Colonic mucosa (tissue), 4 donors: ENCODE results near the gene ARMH1. TPM values are rescaled to one million over a fixed set of nuclear protein-coding genes. Genes with fewer than 3 reads are reported as not detected.

Experiments used
- DNase-seq: peaks from one replicate; pipeline ENCODE4 v3.0.0-alpha.2; 2020
- H3K27ac ChIP-seq: fragments of 200-600 bp; one replicate; pipeline ENCODE4 v1.8.0; 2021
- H3K27me3 ChIP-seq: fragments of 200-600 bp; one replicate; pipeline ENCODE4 v1.8.0; 2021
- H3K36me3 ChIP-seq: fragments of 200-600 bp; one replicate; pipeline ENCODE4 v1.8.0; 2021
- H3K4me1 ChIP-seq: fragments of 200-600 bp; one replicate; pipeline ENCODE4 v1.8.0; 2021; ENCODE audit warnings: mild to moderate bottlenecking
- H3K4me3 ChIP-seq: fragments of 200-600 bp; one replicate; pipeline ENCODE4 v1.8.0; 2021
- H3K9ac ChIP-seq, 2 donors: one replicate each; pipeline ENCODE4 v1.7.0; 2013; ENCODE audit warnings: control low read depth in 2 of 2, low read depth in 2 of 2, low read length in 2 of 2
- H3K9me3 ChIP-seq: fragments of 200-600 bp; one replicate; pipeline ENCODE4 v1.8.0; 2021
- intact Hi-C: fragments of 100-400 bp; cut with DNase I; formaldehyde crosslinking; loops from one replicate; pipeline ENCODE4 v1.14.1; 2022
- total RNA-seq, 2 donors: library from RNA; stranded (reverse); fragmentation: NEBNext Ultra II Directional in 1 of 2; extraction: Animal tissue kit (Norgen Biotek cat#: 25700) in 1 of 2; gene quantifications; one replicate each; pipeline ENCODE4 v1.2.1, GENCODE V29; 2021
- TF ChIP-seq, protein P1 (sequence below): fragments of 200-600 bp; IDR thresholded peaks from one replicate; pipeline ENCODE4 v1.8.0; 2022; ENCODE audit warnings: antibody characterized with exemption, mild to moderate bottlenecking
- donor health status: healthy.
- donor health status: DM: no; HTN: no; CAD: no.
- donor health status: DM: no; HTN: no; CAD: no.

Gene ARMH1
- total RNA-seq, 2 donors from 2014 or later, result 1.3 to 5.1 TPM

DNA sequence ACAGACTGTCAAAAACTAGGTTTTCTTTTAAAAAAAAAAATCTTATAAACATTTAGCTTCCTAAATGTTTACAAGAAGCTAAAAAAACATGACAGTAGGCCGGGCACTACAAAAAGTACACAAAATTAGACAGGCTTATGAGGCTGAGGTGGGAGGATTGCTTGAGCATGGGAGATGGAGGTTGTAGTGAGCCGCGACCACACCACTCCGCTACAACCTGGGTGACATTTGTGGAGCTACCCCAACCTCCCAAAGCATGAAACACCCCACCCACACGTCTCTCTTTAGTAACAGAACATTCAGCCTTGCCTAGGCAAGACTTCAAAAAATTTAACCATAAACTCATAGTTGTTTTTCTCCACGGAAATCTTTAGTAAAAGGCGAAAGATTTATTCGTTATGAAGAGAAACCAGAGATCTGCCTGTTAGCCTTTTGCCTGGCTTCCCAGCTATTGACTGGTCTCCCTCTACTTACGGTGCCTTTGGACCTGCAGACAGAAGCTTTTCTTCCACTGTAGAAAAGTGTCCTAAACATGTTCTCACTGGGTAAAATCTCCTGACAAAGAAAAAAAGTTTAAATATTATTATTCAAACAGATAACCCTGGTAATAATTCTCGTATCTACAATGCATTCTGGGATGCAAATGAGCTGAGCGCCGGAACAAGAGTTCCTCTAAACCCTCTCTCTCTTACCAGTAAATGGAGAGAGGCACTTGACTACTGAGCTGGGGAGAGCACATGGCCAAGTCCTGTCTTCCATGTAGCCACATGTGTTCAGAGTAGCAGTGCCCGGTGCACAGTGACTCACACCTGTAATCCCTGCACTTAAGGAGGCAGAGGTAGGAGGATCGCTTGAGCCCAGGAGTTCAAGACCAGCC lies 47.2 kb downstream of the ARMH1 start:
- H3K27me3 ChIP-seq, result no peaks in the 10 kb centered on the region
- TF ChIP-seq, protein P1, sequence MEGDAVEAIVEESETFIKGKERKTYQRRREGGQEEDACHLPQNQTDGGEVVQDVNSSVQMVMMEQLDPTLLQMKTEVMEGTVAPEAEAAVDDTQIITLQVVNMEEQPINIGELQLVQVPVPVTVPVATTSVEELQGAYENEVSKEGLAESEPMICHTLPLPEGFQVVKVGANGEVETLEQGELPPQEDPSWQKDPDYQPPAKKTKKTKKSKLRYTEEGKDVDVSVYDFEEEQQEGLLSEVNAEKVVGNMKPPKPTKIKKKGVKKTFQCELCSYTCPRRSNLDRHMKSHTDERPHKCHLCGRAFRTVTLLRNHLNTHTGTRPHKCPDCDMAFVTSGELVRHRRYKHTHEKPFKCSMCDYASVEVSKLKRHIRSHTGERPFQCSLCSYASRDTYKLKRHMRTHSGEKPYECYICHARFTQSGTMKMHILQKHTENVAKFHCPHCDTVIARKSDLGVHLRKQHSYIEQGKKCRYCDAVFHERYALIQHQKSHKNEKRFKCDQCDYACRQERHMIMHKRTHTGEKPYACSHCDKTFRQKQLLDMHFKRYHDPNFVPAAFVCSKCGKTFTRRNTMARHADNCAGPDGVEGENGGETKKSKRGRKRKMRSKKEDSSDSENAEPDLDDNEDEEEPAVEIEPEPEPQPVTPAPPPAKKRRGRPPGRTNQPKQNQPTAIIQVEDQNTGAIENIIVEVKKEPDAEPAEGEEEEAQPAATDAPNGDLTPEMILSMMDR, result no peak
- H3K9ac ChIP-seq, result no peak overlapping the region
- intact Hi-C loops, result no loop called here
- no peaks in the 10 kb centered on the region for H3K4me1 ChIP-seq
- DNase-seq, result no peak
- H3K9me3 ChIP-seq, result no peaks in the 10 kb centered on the region
- peak overlapping the region; percentile 22 for H3K27ac ChIP-seq
- H3K36me3 ChIP-seq, result no peaks in the 10 kb centered on the region
- no peak overlapping the region for H3K4me3 ChIP-seq

DNA sequence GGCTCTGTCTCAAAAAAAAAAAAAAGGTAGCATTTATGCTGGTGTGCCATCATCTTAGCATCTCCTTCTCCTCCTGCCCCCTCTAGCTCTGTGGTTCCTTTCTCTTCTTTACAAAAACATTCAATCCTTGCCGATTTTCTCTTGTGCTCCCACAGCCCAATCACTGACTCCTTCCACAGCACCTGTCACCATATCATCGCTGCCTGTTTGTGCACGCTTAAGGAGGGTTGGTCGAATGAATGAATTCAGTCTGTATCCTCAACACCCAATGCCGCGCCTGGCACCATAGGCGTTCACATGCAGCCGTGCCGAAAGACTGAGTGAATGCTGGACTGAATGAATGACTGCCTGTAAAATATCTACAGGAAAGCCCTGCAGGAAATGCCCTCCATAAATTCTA lies 48.5 kb downstream of the ARMH1 start:
- intact Hi-C loops, result no loop called here
- Histone ChIP-seq H3K36me3 (no peaks in the 10 kb centered on the region), H3K9me3 (no peaks in the 10 kb centered on the region), H3K4me1 (no peaks in the 10 kb centered on the region), H3K9ac (no peak overlapping the region), H3K27me3 (no peaks in the 10 kb centered on the region), H3K4me3 (no peak overlapping the region), H3K27ac (no peak overlapping the region)
- TF ChIP-seq, protein P1, result no peak
- no peak for DNase-seq

DNA sequence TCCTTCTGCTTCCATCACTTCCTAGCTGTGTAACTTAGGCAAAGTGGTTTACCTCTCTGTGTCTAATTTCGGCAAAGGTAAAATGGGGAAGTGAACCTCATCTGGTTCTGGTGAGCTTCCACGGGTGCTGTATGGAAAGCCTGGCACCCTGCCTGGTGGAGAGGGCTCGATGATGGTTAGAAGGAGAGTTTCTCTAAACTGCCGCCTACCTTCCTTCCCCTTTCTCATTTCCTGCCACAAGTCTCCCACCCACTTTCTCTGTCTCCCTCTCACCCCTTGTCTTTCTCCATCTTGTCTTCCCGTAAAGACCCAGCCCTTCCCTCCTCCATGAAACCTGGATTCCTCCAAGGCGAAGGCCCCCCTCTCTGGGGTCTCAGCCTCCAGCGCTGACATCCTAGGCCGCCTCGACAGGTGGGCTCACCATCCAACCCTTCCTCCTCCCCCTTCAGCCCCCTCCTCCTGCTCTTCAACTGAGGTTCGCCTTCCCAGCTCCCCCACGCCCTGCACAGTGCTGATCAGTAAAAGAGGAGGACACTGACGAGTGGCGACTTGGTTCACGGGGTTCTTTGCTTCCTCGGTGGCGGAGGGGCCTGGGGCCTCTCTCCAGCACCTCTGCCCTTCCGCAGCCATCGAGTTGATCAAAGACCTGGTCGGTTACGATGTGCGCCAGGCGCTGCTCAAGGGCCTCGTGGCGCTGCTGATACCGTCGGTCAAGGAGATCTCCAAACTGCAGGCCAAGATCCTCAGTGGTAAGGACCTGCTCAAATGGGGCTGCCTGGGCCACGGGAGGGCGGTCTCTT lies 49.2 kb downstream of the ARMH1 start:
- no peaks in the 10 kb centered on the region for H3K27me3 ChIP-seq
- no peak overlapping the region for H3K27ac ChIP-seq
- peak overlapping the region in 1 of 2 donors; percentile 12 for H3K9ac ChIP-seq
- H3K9me3 ChIP-seq, result no peaks in the 10 kb centered on the region
- no peak overlapping the region for H3K4me3 ChIP-seq
- TF ChIP-seq, protein P1, result no peak
- intact Hi-C loops, result no loop called here
- no peaks in the 10 kb centered on the region for H3K36me3 ChIP-seq
- DNase-seq, result no peak
- H3K4me1 ChIP-seq, result no peaks in the 10 kb centered on the region

DNA sequence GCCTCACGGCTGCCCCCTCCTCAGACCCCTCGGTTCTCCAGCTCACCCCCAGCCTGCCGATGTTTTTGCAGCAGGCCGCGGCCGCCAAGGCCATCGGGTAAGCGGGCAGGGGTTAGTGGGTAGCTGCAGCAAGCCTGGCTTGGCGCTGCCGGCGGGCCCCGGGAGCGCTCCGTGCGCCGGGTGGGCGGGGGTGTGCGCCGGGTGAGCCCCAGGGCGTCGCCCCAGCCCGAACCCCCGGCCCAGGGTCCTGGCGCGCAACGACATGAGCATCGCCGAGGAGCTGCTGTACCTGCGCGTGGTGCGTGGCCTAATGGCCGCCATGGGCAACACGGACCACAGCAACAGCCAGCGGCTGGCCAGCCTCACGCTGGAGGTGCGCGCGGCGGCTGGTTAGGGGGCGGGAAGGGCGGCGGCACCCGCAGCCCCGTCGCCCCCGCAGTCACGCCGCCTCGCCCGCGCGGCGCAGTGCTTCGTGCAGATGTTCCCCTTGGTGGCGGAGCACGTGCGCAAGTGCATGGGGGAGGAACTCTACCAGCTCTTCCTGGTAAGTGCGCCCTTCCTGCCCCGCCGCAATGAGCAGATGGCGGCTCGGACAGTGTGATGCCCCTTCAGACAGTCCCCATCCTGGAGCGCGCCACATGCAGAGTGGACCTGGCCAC lies 49.9 kb downstream of the ARMH1 start:
- intact Hi-C loops, result no loop called here
- no peaks in the 10 kb centered on the region for H3K9me3 ChIP-seq
- no peak overlapping the region for H3K4me3 ChIP-seq
- TF ChIP-seq, protein P1, result no peak
- no peak for DNase-seq
- no peaks in the 10 kb centered on the region for H3K27me3 ChIP-seq
- no peaks in the 10 kb centered on the region for H3K36me3 ChIP-seq
- no peak overlapping the region for H3K9ac ChIP-seq
- H3K27ac ChIP-seq, result no peak overlapping the region
- no peaks in the 10 kb centered on the region for H3K4me1 ChIP-seq

DNA sequence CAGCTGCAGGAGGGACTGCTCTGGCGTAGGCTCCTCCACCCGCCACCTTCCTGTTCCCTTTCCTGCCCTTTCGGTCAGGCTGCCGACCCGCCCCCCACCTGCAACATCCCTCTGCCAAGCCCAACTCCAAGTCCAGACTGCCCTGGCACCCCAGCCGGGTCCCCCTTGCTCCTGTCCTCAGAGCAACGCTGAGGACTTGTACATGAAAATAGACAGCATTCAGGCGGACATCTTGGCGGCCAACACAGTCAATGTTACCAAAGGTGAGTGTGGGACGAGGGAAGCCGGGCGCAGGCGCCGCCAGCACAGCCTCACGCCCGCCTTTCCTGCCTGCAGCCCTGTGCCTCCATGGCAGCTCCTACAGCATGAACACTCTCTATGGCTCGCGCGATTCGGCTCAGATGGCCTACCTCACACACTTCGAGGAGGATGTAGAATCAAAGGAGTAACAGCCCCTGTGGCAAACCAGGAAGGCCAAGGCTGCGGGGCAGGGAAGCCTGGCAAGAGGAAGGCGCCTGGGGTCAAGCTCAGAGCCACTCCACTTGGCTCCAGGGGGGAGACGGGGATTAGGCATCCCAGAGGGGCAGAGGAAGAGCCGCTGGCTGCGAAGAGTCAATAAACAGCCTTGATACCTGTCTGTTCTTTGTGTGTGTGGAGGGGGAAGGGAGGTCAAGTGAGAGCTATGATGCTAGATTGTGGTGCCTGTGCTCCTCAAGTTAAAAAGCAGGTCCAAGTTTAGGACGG lies 50.6 kb downstream of the ARMH1 start:
- Histone ChIP-seq H3K27ac (no peak overlapping the region), H3K9me3 (no peaks in the 10 kb centered on the region), H3K36me3 (no peaks in the 10 kb centered on the region), H3K4me1 (no peaks in the 10 kb centered on the region), H3K4me3 (no peak overlapping the region), H3K27me3 (no peaks in the 10 kb centered on the region), H3K9ac (no peak overlapping the region)
- no peak for DNase-seq
- intact Hi-C loops, result no loop called here
- TF ChIP-seq, protein P1, result no peak
